ENCODE data around the gene ITGA5.

DNA sequence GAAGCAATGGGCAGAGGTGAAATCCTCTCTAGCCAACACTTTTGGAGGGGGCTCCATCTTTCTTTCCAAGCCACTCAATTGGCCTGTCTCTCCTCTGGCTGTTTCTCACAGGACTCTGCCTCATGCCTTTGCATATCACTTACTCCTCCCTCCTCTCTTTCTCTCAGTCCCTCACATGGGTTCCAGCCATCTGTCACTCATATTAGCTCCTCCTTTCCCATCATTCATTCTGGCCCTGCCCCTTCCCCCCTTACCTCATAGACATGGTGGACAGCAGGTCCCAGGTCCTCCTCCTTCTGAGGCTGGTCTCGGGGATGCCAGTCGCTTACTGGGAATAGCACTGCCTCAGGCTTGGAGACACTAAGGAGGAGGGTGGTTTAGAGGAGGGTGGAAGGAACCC is 17.9 kb downstream of the ITGA5 start:
- TF ChIP-seq SIN3A (IDR thresholded peaks at IDR 0.05; ENCODE audit: low read depth) (no peak), ELF1 (IDR thresholded peaks at IDR 0.05; ENCODE audit: borderline replicate concordance, low read depth) (no peak), RAD21 (IDR thresholded peaks at IDR 0.05; ENCODE audit: low read depth) (no peak), EZH2phosphoT487 (IDR thresholded peaks at IDR 0.05; ENCODE audit: borderline replicate concordance) (no peak), POLR2A (IDR thresholded peaks at IDR 0.05; ENCODE audit: borderline replicate concordance, extremely low read depth, insufficient read depth, insufficient read length) (no peak), POLR2AphosphoS5 (IDR thresholded peaks at IDR 0.05; ENCODE audit: low read depth, low read length) (no peak), EZH2 (IDR thresholded peaks at IDR 0.05) (no peak), YY1 (IDR thresholded peaks at IDR 0.05; ENCODE audit: extremely low read depth, insufficient replicate concordance, low read depth, low read length) (no peak), CEBPB (IDR thresholded peaks at IDR 0.05; ENCODE audit: low read depth) (no peak), CBX3 (IDR thresholded peaks at IDR 0.05; ENCODE audit: low read depth) (no peak), ATF3 (IDR thresholded peaks at IDR 0.05) (no peak)
- TF ChIP-seq, protein P1, sequence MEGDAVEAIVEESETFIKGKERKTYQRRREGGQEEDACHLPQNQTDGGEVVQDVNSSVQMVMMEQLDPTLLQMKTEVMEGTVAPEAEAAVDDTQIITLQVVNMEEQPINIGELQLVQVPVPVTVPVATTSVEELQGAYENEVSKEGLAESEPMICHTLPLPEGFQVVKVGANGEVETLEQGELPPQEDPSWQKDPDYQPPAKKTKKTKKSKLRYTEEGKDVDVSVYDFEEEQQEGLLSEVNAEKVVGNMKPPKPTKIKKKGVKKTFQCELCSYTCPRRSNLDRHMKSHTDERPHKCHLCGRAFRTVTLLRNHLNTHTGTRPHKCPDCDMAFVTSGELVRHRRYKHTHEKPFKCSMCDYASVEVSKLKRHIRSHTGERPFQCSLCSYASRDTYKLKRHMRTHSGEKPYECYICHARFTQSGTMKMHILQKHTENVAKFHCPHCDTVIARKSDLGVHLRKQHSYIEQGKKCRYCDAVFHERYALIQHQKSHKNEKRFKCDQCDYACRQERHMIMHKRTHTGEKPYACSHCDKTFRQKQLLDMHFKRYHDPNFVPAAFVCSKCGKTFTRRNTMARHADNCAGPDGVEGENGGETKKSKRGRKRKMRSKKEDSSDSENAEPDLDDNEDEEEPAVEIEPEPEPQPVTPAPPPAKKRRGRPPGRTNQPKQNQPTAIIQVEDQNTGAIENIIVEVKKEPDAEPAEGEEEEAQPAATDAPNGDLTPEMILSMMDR (IDR thresholded peaks at IDR 0.05 in 2 of 3, conservative IDR thresholded peaks at IDR 0.05 in 1 of 3; ENCODE audit: borderline replicate concordance in 1 of 3, insufficient read depth in 1 of 3, low read depth in 2 of 3, low read length in 2 of 3): no peak
- TF ChIP-seq, protein P2, sequence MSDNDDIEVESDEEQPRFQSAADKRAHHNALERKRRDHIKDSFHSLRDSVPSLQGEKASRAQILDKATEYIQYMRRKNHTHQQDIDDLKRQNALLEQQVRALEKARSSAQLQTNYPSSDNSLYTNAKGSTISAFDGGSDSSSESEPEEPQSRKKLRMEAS (IDR thresholded peaks at IDR 0.05): no peak
- TF ChIP-seq, protein P3, sequence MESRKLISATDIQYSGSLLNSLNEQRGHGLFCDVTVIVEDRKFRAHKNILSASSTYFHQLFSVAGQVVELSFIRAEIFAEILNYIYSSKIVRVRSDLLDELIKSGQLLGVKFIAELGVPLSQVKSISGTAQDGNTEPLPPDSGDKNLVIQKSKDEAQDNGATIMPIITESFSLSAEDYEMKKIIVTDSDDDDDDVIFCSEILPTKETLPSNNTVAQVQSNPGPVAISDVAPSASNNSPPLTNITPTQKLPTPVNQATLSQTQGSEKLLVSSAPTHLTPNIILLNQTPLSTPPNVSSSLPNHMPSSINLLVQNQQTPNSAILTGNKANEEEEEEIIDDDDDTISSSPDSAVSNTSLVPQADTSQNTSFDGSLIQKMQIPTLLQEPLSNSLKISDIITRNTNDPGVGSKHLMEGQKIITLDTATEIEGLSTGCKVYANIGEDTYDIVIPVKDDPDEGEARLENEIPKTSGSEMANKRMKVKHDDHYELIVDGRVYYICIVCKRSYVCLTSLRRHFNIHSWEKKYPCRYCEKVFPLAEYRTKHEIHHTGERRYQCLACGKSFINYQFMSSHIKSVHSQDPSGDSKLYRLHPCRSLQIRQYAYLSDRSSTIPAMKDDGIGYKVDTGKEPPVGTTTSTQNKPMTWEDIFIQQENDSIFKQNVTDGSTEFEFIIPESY (IDR thresholded peaks at IDR 0.05; ENCODE audit: extremely low read depth, insufficient replicate concordance, low read length): no peak
